Measurements from ENCODE around the gene C1QTNF8.

C1QTNF8 gene, protein sequence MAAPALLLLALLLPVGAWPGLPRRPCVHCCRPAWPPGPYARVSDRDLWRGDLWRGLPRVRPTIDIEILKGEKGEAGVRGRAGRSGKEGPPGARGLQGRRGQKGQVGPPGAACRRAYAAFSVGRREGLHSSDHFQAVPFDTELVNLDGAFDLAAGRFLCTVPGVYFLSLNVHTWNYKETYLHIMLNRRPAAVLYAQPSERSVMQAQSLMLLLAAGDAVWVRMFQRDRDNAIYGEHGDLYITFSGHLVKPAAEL

GRCh38 chr16:1096169-1097082 lies at the start of gene C1QTNF8:
C1QTNF8 (minus strand) TSS chr16:1096244; CDS start chr16:1094922, 1,322 bp downstream.
- no peak for DNase-seq

- DNase-seq = no peak
These were observed 49.5 kb upstream of the C1QTNF8 start for GRCh38 chr16:1145383-1146100.

DNA sequence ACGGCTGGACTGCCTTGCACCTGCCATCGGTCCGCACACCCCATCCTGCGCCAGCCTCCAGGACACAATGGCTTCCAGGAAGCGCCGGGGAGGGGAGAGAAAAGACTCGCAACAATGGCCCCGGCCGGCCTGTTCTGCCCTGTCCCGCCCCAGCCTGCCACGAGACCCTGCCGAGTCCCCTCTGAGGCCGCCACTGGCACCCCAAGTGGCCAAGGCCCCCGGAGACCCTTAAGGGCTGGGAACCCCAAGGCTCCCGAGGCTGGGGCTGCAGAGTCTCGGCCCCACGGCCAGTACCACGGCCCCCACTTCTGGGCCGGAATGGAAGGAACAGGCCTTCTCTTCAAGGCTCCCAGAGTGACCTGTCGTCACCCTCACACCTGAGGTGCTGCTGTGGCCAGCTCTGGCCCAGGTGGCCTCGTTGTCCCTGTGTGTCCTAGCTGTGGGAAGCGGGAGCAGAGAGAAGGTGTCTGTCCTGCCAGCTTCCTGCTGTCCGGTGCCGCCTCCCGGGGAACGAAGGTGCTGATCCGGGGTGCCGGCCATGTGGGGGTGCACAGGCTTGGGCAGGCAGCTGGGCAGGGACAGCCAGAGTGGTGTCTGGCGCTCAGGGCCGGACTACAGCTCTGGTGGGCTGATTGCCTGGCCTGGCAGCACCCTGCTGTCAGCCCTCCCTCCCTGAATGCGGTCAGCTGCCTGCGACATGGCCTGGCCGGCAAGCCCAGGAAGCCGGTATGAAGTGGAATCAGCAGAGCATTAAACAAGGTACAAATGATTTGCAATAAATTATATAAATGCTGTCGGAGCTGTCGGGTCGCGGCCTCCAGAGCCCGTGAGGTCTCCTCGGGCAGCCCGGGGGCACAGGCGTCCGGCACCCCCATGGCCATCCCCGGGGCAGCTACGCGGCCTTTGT lies 48.7 kb upstream of the C1QTNF8 start:
- DNase-seq = no peak

DNA sequence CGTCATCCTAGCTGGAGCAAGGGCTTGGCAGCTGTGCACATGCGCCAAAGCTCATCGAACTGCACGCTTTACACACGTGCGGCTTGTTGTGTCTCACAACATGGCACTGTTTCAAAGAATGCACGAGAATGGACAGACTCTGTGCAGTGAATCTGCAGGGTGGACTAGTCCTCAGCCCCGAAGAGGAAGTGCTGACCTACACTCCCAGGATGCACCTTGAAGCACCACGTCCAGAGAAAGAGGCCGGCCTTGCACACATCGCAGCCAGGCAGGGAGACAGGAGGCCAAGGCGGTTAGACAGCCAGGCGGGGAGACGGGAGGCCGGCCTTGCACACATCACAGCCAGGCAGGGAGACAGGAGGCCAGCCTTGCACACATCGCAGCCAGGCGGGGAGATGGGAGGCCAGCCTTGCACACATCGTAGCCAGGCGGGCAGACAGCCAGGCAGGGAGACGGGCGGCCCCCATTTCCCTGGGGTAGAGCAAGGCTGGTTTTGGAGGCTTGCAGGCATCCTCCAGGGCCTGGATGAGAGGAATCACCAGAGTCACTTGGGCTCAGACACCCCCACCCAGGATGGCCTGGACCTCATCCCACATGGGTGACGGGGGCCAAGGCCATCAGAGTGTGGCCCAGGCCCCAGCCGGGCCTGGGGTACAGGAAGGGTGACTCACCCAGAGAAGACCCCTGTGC lies 47.9 kb upstream of the C1QTNF8 start:
- no peak for DNase-seq

- no peak for DNase-seq
These were observed 46.9 kb upstream of the C1QTNF8 start for GRCh38 chr16:1142911-1143310.

DNA sequence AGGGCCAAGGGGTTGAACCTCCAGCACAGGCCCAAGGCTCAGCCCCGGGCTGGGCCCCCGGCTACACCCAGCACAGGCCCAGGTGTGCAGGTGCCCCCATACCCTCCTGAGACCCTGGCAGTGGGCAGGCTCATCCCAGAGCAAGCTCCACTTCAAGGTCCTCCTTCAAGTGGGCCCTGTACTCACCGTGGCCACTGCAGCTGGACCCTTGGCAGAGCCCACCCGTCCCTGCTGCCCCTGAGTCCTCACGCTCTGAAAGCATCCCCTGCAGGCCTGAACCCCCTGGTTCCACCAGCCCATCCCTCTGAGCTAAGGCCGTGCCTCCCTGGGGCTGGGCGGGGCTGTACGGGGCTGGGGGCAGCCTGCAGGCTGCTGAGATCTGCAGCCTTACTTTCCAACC lies 45.7 kb upstream of the C1QTNF8 start:
- DNase-seq = no peak

DNA sequence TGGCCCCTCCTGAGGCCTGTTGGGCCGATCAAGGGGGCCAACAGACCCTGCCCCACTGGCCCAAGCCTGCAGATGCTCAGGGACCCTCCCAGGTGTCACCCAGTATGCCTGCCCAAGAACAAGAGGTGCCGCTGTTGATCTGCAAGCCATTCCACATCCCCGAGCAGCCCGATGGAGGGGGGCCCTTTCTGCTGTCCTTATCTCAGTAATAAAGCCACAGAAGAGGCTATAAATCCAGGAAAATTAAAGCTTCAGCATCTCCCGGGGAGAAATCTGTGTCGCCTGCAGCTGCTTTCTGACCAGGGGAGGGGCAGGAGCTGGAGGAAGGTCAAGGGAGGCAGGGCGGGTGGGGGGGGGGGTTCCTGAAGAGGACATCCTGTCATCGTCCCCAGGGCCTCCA lies 45.1 kb upstream of the C1QTNF8 start:
- no peak for DNase-seq

- DNase-seq = no peak
These were observed 44.6 kb upstream of the C1QTNF8 start for GRCh38 chr16:1140582-1141162.

- no peak for DNase-seq
These were observed 41.6 kb upstream of the C1QTNF8 start for GRCh38 chr16:1137604-1138003.

GRCh38 chr16:1135459-1135825 lies 39.4 kb upstream of the C1QTNF8 start:
- DNase-seq = no peak

DNA sequence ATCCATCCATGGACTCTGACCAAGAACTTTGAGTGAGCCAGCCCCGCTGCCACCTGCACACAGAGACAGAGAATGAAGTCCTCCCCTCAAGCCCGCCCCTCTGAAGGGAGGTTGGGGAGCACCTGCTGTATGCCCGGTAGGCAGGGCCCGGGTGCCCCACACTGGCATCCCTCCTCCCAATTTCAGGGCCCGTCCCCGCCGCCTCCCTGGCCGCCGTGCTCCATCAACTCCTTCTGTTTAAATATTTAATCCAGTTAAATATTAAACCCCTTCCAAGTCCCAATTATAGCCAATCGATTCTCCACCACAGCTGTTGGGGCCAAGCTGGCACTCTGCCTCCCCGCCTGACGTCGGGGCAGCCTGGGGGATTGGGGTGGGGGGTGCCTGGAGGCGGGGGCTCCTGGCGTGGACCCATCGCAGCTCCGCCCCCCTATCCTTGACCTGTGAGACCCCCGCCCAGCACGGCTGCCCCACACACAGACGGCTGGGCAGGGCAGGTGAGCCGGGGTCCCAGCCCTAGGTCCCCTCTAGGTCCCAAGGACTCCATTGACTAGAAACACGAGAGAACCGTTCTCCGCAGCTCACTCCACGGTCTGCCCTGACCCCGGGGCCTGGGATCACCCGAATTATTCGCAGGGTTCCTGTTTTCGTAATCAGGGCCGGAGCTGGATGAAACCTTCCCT lies 38.9 kb upstream of the C1QTNF8 start:
- no peak for DNase-seq

- no peak for DNase-seq
These were observed 37.9 kb upstream of the C1QTNF8 start for GRCh38 chr16:1133810-1134520.

- no peak for DNase-seq
These were observed 37.2 kb upstream of the C1QTNF8 start for GRCh38 chr16:1133271-1133670.

GRCh38 chr16:1132431-1132830 lies 36.4 kb upstream of the C1QTNF8 start:
- DNase-seq = no peak

DNA sequence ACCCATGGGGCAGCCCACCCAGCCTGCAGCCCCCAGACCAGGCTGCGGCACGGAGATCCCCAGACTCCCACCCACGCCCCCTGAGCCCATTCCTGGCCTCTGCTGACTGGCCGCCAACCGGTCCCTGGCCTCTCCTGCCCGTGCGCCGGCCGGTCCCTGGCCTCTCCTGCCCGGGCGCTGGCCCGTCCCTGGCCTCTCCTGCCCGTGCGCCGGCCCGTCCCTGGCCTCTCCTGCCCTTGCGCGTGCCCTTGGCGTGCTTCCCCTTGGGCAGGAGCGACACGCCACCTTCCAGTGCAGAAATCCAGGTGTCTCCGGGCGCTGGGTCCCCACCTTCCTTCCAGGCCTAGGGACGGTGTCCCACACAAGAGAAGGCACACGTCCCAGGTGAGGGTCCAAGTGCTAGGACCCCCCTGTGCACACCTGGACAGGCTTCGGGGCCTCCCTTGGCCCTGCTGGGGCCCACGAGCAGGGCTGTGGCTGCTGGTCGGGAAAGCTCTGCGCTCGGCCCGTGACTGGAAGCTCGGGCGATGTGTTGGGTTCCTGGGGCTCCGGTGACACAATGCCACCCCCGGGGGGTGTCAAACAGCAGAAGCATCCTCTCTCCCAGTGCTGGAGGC lies 35.4 kb upstream of the C1QTNF8 start:
- no peak for DNase-seq

DNA sequence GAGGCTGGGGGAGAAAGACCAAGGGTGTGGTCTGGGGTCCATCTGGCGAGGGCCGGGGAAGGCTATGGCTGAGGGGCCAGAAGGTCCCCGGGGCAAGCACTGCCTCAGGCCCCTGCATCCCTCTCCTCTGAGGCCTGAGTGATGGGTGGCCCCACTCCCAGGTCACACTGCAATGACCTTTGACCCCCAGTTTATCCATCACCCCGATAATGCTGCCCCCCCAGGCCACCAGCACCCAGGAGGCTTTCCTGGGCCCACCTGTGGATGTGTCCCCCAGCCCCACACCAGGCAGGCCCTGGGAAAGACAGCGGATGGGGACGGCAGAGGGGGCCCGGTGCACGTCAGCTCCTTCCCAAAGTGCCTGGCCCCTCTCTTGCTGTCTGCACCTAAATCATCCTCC lies 34.3 kb upstream of the C1QTNF8 start:
- no peak for DNase-seq

- no peak for DNase-seq
These were observed 33.3 kb upstream of the C1QTNF8 start for GRCh38 chr16:1129106-1129960.

DNA sequence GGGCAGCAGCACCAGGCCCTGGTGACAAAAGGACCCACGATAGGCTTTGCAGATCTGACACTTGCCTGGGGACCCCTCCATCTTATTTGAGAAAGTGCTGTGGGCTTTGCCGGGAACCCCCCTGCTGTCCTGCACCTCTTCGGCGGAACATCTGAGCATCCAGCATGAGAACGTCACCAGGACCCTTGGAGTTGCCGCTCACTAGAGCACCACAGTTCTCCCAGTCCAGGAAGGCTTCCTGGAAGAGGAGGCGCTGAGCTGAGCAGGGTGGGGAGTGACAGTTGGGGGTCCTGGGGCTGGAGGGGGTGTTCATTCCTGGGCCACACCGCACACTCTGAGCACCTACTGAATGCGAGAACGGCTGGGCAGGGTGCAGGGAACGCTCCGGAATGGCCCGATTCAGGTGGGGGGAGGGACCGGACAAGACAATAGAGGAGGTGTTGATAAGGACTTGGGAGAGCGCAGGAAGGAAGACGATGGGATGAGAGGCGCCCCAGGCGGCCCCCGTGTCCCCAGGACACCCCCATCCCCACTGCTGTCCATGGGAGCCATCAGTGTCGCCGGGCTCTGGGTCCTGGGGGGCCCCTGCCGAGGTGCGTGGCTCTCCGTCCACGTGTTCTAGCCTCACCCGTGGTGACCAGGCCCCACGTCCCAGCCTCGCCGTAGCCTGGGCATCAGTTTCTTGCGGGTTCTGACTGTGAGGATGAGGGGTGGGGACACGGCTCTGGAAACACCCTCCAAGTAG lies 32.1 kb upstream of the C1QTNF8 start:
- no peak for DNase-seq

All from stimulated activated CD4-positive, alpha-beta T cell treated with anti-CD3 and anti-CD28 coated beads, Interleukin-4, amount 100 ng/mL, for 1 hour (primary cell).